ENCODE measurements around the gene TP53I11. TPM values are rescaled to one million over a fixed set of nuclear protein-coding genes. Genes with fewer than 3 reads are reported as not detected.

TP53I11 gene, protein sequence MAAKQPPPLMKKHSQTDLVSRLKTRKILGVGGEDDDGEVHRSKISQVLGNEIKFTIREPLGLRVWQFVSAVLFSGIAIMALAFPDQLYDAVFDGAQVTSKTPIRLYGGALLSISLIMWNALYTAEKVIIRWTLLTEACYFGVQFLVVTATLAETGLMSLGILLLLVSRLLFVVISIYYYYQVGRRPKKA
- total RNA-seq (2022) (4.4 and 7.7 TPM in 2 replicates), Bru-seq, nascent RNA (percentile 30 among the genes with signal in this experiment), BruChase-seq, experiment 1, labeled RNA remaining after a 2-hour chase (percentile 43 among the genes with signal in this experiment), BruChase-seq, experiment 2, labeled RNA remaining after a 6-hour chase (percentile 42 among the genes with signal in this experiment)
- long read RNA-seq, partial matches to known transcripts: 1 of 13 reads
- long read RNA-seq, other reads (novel, unspliced or antisense): 10 of 13 reads

DNA sequence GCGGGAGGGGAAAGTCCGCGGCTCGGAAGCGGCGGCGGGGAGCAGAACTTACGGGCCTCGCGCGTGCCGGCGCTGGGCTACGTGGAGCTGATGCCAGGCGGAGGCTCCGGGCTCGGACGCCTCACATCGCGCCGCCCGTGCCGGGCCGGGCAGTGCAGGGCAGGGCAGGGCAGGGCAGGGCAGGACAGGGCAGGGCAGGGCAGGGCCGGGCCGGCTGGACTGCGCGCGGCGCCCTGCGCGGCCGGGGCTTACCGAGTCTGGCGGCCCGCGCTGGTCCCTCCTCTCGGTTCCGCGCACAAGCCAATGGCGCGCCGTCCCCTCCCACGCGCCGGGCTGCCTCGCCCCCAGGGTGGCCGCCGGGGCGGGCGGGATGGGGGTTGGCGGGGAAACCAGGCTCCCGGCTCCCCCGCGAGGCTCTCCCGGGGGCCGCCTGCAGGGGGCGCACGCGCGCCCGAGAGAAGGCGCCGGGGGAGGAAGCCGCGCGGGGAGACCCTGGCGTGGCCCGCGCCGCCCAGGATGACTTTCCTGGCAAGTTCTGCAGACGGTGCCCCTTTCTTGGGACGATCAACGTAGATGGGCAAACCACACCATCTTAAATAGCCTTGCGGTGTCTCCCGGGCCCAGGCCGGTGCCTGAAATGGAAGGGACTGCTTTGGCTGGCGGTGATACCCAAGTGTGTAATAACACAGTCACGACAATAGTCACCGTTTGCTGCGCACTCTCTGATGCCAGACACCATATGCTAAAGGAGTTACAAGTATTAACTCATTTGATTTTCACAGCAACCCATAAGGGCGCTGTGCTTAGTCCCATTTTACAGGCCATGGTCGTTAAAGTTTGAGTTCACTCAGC is at the start of gene TP53I11:
Gene TP53I11, minus strand, starts transcription at position 259 of the 852 bp plus-strand sequence. CDS start 12,548 bp downstream, outside the sequence.
- no TSS peak for BruUV-seq (replicated peaks)
- DNase-seq: peak in 1 of 2 experiments; percentile 70
- TF ChIP-seq, protein P1, sequence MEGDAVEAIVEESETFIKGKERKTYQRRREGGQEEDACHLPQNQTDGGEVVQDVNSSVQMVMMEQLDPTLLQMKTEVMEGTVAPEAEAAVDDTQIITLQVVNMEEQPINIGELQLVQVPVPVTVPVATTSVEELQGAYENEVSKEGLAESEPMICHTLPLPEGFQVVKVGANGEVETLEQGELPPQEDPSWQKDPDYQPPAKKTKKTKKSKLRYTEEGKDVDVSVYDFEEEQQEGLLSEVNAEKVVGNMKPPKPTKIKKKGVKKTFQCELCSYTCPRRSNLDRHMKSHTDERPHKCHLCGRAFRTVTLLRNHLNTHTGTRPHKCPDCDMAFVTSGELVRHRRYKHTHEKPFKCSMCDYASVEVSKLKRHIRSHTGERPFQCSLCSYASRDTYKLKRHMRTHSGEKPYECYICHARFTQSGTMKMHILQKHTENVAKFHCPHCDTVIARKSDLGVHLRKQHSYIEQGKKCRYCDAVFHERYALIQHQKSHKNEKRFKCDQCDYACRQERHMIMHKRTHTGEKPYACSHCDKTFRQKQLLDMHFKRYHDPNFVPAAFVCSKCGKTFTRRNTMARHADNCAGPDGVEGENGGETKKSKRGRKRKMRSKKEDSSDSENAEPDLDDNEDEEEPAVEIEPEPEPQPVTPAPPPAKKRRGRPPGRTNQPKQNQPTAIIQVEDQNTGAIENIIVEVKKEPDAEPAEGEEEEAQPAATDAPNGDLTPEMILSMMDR (IDR thresholded peaks at IDR 0.05; ENCODE audit: insufficient read depth in 1 of 2, low read depth in 1 of 2, low read length in 1 of 2, severe bottlenecking in 1 of 2, unreplicated experiment in 1 of 2): peak in 1 of 2 experiments; percentile 89
- POLR2A ChIA-PET: no interaction called here
- H3K4me3 ChIP-seq (ENCODE audit: low read depth, low read length): peak within 1 kb of the TSS; percentile 63
- CTCF ChIA-PET: interaction anchor here (0.6 kb wide), 1 partner anchor 24 kb away, joined by 5 read pairs; no protein-coding TSS in a partner anchor
- no peak within 1 kb of the TSS for H3K27ac Mint-ChIP-seq (ENCODE audit: unreplicated experiment)
- H3K4me1 Mint-ChIP-seq (ENCODE audit: low read depth, unreplicated experiment): peaks cover 6% of the 10 kb centered on the region
- peaks cover 12% of the 10 kb centered on the region for H3K4me1 ChIP-seq
- intact Hi-C loops (cut with micrococcal nuclease; ENCODE audit: unreplicated experiment): no loop called here
- no peaks in the 10 kb centered on the region for H3K9me3 ChIP-seq
- H3K9me3 Mint-ChIP-seq (ENCODE audit: unreplicated experiment): no peaks in the 10 kb centered on the region
- H3K27me3 ChIP-seq (replicated peaks; ENCODE audit: control insufficient read depth, insufficient read depth, low read length): no peaks in the 10 kb centered on the region
- no peaks in the 10 kb centered on the region for H3K36me3 Mint-ChIP-seq (ENCODE audit: insufficient read depth, unreplicated experiment)
- peak within 1 kb of the TSS; percentile 65 for H3K4me3 Mint-ChIP-seq (ENCODE audit: unreplicated experiment)
- no peaks in the 10 kb centered on the region for H3K27me3 Mint-ChIP-seq (ENCODE audit: insufficient read depth, unreplicated experiment)
- no peaks in the 10 kb centered on the region for H3K36me3 ChIP-seq (ENCODE audit: control insufficient read depth, insufficient read depth, low read length)

DNA sequence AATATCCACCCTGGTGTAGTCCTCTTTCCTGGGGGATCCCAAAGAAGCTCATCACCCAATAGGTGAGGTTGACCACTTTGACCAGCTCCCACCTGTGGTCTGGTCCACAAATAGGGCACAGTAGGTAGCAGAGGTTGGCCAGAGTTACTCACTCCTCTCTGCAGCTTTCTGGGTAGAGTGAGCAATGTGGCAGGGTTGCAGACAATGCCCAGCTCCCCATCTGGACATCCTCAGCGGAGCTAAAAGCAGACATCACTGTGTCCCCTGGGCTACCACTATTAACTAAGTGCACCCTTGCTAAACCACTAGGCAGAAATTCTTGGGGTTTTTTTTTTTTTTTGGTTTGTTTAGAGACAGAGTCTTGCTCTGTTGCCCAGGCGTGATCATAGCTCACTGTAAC is 48.4 kb upstream of the TP53I11 start:
- no peak for DNase-seq
- Mint-ChIP-seq H3K36me3 (ENCODE audit: insufficient read depth, unreplicated experiment) (no peaks in the 10 kb centered on the region), H3K27me3 (ENCODE audit: insufficient read depth, unreplicated experiment) (peaks cover 15% of the 10 kb centered on the region), H3K4me1 (ENCODE audit: low read depth, unreplicated experiment) (no peaks in the 10 kb centered on the region), H3K4me3 (ENCODE audit: unreplicated experiment) (no peak overlapping the region), H3K9me3 (ENCODE audit: unreplicated experiment) (no peaks in the 10 kb centered on the region), H3K27ac (ENCODE audit: unreplicated experiment) (no peak overlapping the region)
- no peak overlapping the region for H3K4me3 ChIP-seq (ENCODE audit: low read depth, low read length)
- ChIA-PET POLR2A (no interaction called here), CTCF (interaction anchor here (0.5 to 0.6 kb wide), 2 partner anchors 63 to 88 kb away, joined by 3 to 5 read pairs; no protein-coding TSS in a partner anchor)
- H3K27me3 ChIP-seq (replicated peaks; ENCODE audit: control insufficient read depth, insufficient read depth, low read length): no peaks in the 10 kb centered on the region
- no peaks in the 10 kb centered on the region for H3K9me3 ChIP-seq
- H3K4me1 ChIP-seq: no peaks in the 10 kb centered on the region
- no TSS peak for BruUV-seq (replicated peaks)
- no peaks in the 10 kb centered on the region for H3K36me3 ChIP-seq (ENCODE audit: control insufficient read depth, insufficient read depth, low read length)
- intact Hi-C loops (cut with micrococcal nuclease; ENCODE audit: unreplicated experiment): no loop called here
- TF ChIP-seq, protein P1 (IDR thresholded peaks at IDR 0.05; ENCODE audit: insufficient read depth in 1 of 2, low read depth in 1 of 2, low read length in 1 of 2, severe bottlenecking in 1 of 2, unreplicated experiment in 1 of 2): no peak

DNA sequence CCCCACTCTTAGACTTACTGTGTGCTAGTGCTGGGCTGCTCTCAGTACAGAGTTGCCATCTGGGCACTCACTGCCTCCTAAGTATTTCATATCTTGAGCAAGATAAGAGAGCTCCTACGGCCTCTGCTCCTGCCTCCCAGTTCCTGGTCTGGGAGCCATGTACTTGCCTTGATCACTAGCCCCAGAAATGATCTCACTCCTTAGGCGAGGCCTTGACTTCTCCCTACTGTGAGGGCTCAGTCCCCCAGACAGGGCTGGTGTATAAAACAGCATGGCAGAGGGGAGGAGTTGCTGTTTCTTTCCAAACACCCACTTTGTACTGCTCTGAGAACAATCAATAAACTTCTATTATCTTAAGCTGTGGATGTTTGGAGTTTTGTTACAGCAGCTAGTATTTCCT is 47.4 kb upstream of the TP53I11 start:
- TF ChIP-seq, protein P1 (IDR thresholded peaks at IDR 0.05; ENCODE audit: insufficient read depth in 1 of 2, low read depth in 1 of 2, low read length in 1 of 2, severe bottlenecking in 1 of 2, unreplicated experiment in 1 of 2): no peak
- intact Hi-C loops (cut with micrococcal nuclease; ENCODE audit: unreplicated experiment): no loop called here
- BruUV-seq (replicated peaks): no TSS peak
- Histone ChIP-seq H3K4me1 (no peaks in the 10 kb centered on the region), H3K27me3 (replicated peaks; ENCODE audit: control insufficient read depth, insufficient read depth, low read length) (no peaks in the 10 kb centered on the region), H3K4me3 (ENCODE audit: low read depth, low read length) (no peak overlapping the region), H3K36me3 (ENCODE audit: control insufficient read depth, insufficient read depth, low read length) (no peaks in the 10 kb centered on the region), H3K9me3 (no peaks in the 10 kb centered on the region)
- H3K9me3 Mint-ChIP-seq (ENCODE audit: unreplicated experiment): no peaks in the 10 kb centered on the region
- H3K27me3 Mint-ChIP-seq (ENCODE audit: insufficient read depth, unreplicated experiment): peaks cover 18% of the 10 kb centered on the region
- ChIA-PET POLR2A (no interaction called here), CTCF (no interaction called here)
- H3K36me3 Mint-ChIP-seq (ENCODE audit: insufficient read depth, unreplicated experiment): no peaks in the 10 kb centered on the region
- DNase-seq: no peak
- no peak overlapping the region for H3K27ac Mint-ChIP-seq (ENCODE audit: unreplicated experiment)
- H3K4me3 Mint-ChIP-seq (ENCODE audit: unreplicated experiment): no peak overlapping the region
- H3K4me1 Mint-ChIP-seq (ENCODE audit: low read depth, unreplicated experiment): no peaks in the 10 kb centered on the region
